UCSD-AML1 (cell line): ENCODE measurements around the gene TEF.
"Not testable (repeated sequence)": the region's sequence is repeated elsewhere in the genome, so short reads cannot be mapped to it uniquely, and the experiment has no call there.

Experiments
- DNase-seq: peaks from one replicate; lab custom pipeline; 2025; ENCODE audit not compliant: unreplicated experiment; lab: John Stamatoyannopoulos, UW

Gene TEF

DNA sequence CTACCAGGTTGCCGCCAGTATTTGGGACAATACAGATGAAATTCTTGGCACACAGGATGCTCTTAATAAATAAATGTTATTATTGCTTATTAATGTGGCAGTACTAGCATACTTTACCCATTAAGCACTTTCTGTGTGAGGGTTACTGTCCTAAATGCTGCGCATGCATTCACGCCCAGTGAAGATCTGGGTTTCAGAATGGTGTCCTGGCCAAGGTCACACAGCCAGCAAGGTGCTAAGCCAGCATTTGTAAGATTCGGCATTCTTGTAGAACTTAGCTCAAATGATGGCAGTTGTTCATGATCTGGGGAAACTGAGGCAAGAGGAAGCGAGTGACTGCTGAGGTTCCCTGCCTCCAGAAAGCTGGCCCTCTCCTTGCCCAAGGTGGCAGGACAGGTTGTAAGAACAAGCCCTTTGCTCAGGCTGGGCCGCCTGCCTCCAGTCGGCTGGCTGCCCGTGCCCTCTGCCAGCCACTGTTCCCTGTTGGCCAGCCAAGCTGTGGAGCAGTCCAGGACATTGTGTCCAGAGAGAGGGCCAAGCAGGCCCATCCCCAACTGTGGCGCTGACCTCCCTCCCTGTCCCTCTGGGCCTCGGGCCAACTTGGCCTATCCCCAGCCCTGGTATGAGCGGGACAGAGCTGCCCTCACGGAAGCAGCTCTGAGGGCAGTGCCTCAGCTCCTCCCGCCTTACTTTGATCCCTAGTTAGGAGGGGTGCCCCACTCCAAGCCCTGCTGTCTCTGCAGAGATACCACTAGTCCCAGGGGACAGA, 36.1 kb downstream of the TEF start:
- DNase-seq, result no peak

DNA sequence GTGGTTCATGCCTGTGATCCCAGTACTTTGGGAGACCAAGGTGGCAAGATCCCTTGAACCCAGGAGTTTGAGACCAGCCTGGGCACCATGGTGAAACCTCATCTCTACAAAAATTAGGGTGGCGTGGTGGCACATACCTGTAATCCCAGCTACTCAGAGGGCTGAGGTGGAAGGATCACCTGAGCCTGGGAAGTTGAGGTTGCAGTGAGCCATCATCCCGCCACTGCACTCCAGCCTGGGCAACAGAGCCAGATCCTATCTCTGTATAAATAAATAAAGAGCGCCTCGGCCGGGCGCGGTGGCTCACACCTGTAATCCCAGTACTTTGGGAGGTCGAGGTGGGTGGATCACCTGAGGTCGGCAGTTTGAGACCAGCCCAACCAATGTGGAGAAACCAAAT, 37.0 kb downstream of the TEF start:
- DNase-seq, result no peak

DNA sequence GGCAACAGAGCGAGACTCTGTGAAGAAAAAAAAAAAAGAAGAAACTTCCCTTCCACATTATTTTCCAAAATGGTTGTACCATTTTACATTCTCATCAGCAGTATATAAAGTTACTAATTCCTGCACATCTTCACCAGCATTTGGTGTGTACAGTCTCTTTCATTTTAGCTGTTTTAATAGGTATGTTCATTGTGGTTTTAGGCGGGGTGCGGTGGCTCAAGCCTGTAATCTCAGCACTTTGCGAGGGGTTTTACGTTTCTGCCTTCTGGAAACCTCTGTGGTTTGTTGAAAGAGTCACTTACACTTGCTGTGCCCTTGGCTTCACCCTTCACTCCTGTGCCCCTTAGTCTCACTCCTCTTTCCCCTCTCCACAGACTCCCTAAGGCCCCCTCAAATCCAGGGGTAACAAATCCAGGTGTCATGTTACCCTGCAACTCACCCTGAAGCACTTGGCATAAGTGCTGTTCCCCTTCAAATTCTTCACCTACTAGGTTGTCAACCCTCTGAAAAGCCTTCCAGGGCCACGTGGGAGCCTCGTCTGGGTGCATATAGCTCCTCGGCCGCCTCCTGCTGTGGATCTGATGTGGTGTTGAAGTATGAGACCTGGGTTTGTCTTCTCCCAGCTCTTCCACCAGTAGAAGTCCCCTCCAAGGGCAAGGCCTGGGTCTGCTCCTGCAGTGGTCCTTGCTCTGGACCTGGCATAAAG, 44.1 kb downstream of the TEF start:
- DNase-seq, result no peak

DNA sequence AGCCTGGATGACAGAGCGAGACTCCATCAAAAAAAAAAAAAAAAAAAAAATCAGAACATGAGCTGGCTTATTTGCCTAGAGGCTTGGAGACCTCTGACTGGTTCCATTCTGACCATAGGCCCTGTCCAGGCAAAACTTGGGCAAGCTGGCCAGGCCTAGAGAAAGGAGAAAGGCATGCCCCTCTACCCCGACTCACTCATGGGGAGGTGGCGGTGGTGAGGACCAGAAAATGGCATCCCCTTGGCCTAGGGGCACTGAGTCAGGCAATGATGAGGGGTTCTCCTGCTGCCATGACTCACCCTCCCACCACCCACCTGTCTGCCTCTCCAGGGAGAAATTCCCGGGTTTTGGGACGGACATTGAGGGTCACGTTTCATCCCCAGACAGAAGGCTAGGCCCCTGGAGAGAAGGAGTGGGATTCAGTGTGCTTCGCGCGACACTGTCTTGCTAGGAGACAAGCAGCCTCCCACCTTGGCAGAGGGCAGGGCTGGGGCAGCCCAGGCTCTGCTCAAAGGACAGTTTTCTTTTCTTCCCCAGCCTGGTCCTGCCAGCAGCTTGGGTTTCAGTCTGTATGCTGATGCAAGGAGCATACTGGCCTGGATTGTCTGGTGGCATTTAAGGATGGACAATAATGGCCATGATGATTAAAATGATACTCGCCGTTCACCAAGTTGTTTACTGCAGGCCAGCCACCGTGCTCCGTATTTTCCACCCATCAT, 47.6 kb downstream of the TEF start:
- no peak for DNase-seq

DNA sequence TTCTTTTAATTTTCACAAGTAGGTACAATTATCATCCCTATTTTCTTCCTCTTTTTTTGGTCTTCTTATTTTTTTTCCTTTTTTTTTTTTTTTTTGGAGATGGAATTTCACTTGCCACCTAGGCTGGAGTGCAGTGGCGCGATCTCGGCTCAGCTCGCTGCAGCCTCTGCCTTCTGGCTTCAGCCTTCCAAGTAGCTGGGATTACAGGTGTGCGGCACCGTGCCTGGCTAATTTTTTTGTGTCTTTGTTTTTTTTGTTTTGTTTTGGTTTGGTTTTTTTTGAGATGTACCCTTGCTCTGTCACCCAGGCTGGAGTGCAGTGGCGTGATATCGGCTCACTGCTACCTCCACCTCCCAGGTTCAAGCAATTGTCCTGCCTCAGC, 48.2 kb downstream of the TEF start:
- no peak for DNase-seq

DNA sequence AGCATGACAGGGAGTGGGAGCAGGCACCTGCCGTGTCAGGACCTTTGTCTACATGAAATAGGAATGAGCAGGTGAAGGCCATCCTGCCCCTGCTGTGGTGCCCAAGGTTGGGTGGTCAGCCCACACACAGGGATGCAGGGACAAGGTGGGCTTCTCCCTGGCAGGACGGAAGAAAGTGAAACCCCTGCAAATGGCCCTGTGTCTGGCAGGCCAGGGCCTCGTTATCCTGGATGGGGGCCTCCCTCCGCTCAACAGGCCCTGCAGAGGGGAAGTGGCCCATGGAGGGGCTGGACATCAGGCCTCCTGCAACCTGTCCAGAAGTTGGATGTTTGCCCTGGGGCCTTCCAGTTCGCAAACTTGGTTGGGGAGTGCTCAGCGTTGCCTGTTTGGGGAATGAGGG, 49.9 kb downstream of the TEF start:
- DNase-seq, result no peak

DNA sequence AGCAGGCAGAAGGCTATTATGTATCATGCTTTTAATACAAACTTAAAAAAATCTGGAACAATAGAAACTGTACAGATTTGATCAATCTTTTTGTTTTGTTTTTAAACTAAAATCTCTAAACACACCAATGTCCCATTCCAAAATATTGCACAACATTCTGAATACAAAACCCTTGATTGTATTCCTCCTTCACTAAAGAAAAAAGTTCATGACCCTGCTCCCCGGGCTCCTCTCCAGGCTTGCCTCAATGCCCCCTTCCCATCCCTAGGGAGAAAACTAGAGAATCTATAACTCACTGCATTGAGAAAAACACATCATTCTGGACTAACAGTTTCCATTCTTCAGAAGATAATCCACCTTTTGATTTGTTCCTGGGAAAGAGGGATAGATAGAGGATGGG, 51.7 kb downstream of the TEF start:
- DNase-seq, result not testable (repeated sequence)

DNA sequence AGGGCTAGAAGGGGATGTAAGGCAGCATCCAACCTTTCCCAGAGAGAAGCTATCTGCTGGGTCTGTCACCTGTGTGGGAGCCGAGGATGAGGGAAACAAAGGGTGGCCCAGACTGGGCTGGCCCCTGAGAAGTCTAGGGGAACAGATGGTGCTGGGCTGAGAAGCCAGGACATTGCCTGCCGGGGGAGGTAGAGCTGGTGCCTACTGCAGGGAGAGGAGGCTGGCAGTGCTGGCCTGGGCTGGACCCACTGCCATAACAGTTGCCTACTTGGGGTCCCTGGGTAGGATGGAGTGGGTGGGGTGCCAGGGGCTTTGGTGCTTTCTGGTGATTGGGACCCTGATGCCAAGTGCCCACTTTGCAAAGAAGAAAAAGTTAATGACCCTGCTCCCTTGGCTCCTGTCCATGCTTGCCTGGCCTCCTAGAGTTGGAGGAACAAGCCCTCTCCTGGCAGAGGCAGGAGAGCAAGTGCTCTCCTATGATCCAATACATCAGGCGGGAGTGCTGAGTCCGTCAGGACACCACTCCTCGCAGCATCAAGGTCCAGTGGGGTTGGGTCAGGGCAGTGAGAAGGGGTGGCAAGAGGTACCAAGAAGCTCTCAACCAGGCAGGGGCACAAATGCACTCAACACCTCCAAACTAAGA, 52.7 kb downstream of the TEF start:
- not testable (repeated sequence) for DNase-seq

DNA sequence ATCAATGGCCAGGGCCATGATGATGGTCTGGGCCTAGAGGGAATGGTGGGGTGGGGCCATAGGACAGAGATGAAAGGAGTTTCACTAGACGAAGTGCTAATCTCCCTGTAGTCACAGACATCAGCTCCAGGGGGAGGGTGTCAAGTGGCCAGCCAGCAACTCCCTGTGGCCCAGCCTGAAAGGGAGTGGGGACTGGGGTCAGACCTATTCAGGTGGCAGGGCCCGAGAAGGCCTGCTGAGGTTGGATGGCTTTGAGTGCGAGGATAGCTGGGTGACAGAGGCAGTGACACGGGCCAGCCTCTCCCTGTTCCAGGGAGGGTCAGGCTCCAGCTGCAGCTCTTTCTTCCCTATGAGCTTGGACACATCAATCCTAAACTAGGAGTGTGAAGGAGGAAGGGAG, 53.8 kb downstream of the TEF start:
- DNase-seq, result no peak

DNA sequence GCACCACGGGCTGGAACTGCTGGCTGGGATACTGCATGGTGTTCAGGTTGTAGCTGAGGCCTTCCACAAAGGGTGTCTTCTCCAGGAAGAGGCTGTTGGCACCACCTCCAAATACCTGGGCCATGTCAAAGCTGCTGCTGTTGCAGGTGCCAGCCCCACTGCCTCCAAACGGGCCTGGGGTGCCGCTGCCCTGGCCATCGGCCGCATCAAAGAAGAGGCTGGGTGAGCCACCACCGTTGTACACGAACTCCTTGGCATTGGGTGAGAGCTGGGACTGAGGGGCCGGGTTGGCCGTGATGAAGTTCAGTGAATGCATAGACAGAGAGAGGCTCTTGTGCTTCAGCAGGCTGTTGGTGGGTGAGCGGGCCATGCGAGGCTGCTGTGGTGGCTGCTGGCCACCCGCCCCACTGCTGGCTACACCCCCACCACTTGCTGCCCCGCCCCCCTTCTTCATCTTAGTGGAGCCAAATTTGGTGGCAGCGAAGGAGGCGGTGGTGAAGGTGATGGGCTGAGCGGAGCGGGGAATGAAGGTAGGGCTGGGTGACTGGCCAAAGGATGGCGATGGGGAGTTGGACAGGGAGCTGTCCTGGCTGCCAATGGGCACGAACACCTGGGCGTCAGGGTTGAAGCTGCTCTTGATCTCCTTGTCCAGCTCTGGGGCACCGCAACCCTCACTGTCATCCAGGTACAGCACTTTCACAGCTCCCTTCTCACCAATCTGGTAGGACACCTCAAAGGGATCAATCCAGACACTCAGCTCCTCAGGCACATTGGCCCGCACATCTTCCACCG, 54.8 kb downstream of the TEF start:
- DNase-seq, result no peak

DNA sequence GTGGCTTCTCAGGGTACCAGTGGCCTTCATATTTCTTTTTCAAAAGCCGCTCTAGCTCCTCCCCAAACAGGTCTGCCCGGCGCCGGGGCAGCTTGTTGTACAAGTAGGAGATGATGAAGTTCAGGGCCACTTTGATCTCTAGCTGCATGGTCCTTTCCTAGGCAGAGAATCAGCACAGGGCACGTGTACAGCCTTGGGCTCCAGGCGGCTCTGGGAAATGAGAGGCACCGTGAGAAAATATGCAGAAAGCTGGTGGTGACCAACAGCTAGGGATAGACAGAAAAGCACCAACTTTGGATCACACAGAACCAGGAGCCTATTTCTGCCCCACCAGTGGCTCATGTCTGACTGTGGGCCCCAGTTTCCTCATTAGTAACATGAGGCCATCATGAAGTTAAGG, 55.5 kb downstream of the TEF start:
- no peak for DNase-seq

DNA sequence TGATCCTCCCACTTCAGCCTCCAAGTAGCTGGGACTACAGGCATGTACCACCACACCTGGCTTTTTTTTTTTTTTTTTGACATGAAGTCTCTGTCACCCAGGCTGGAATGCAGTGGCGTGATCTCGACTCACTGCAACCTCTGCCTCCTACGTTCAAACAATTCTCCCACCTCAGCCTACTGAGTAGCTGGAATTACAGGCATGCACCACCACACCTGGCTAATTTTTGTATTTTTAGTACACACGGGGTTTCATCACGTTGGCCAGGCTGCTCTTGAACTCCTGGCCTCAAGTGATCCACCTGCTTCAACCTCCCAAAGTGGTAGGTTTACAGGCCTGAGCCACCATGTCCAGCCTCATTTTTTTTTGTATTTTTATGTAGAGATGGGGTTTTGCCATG, 58.8 kb downstream of the TEF start:
- not testable (repeated sequence) for DNase-seq

DNA sequence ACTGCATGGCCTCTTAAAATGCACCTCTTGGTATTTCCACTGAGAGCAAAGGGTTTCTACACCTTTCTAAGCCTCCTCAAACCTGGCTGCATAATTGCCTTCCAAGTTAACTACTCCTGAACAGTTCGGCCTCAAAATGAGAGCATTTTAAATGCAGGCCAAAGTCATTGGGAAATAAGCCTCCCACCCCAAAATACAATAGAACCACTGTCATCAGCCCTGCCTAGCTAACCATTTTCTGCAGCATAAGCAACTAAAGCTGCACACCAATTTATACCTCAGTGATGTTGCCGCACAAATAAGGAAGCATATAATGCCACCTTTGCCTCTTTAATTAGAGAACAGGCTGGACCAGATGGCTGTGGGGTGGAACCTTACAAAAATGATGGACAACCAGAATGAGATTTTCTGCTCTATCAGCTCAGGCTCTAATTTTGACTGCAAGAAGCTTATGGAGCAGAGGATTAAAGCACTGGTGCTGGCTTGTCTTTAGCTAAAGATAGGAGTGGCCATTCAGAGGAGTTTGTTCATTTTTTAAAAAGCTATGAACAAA, 60.6 kb downstream of the TEF start:
- DNase-seq, result no peak

DNA sequence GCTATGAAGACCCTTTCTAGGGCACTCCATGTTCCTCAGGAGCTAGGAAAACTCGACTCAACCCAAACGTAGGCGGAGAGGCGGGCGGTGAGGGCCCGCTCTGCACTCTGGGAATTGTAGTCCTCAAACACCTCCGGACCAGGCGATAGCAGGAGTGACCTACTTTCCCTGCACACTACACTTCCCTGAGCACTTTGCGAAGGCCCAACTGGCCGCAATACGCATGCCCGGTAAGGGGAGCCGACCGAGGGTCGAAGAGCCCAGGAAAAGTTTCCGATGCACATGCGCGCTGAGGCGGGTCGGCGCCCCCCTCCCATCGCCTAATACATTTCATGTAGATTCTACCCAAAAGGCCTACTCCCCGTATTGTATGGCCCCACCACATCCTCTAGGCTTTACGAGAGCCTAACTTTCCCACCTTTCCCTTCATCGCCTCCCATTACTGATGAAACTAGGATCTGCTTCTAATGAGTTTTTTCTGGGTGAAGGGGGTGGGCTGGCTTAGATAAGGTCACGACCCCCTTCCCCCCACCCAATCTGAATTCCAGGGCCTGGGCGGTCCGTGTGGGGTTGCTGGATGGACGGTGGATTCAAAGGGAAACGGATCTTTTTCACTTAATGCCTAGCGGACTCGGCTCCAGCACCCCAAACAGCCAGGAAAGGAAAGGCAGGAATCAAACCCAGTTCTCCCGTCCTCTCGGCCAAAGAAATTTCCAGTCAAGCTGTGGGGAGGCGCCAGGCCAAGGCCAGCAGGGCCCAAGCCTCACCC, 62.8 kb downstream of the TEF start:
- peak; percentile 97 for DNase-seq

DNA sequence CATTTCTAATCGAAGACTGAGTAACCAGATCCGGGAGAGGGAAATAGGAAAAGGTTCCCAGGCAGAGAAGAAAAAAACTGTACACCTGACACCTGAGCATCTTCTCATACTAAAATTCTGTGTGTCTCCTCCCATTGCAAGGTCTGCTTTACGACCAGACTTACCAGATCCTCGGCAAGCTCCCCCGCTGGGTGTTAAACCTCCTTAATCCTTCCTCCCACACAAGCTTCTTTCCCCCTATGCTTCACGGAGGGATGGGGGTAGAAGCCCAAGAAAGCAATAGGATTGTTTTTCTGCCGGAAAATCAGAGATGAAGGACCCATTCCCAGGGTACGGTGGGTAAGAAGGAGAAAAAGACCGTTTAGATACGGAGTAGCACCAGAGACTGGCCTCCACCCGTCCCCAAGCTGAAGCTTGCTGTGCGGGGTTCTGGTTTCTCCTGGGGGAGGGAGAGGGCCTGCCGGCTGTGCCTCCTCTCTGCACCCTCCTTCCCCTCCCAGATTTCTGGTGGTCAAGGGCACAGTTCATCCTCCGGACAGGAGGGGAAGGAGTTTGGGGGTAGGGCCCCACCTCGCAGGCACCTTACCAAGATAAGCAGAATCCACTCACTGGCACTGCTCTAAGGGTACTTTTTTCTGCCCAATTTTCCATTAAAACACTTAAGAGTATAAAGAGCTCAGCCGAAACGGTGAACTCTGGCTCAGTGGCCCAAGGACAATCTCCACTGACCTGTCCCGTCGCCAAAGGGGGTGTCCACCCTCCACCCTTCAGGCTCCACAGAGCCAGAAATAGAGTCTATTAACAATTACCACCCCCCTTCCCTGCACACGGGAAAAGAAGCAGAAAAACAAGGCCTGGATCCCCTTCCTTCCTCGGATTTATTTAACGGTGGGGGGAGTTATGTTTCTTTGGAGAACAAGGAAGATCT, 63.7 kb downstream of the TEF start:
- peak; percentile 32 for DNase-seq

DNA sequence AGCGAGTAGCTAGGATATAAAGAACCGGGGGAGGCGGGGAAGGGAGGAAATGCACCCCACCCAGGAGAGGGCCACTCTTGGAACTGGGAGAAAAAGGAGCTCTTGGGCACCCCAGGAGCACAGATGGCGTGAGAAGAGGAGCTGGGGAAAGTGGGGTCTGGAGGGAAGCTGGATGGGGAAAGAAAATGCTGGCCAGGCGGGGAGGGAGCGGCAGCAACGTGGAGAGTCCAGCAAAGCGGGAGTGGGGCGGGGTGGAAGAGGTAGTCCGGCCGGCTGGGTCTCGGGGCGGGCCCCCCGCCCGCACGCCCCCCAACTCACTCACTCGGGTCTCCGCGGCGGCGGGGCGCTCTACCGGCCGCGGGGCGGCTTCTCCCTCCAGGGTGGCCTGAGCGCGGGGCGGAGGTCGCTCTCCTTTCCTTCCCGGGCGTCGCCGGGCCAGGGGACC, 64.3 kb downstream of the TEF start:
- peak; percentile 41 for DNase-seq

DNA sequence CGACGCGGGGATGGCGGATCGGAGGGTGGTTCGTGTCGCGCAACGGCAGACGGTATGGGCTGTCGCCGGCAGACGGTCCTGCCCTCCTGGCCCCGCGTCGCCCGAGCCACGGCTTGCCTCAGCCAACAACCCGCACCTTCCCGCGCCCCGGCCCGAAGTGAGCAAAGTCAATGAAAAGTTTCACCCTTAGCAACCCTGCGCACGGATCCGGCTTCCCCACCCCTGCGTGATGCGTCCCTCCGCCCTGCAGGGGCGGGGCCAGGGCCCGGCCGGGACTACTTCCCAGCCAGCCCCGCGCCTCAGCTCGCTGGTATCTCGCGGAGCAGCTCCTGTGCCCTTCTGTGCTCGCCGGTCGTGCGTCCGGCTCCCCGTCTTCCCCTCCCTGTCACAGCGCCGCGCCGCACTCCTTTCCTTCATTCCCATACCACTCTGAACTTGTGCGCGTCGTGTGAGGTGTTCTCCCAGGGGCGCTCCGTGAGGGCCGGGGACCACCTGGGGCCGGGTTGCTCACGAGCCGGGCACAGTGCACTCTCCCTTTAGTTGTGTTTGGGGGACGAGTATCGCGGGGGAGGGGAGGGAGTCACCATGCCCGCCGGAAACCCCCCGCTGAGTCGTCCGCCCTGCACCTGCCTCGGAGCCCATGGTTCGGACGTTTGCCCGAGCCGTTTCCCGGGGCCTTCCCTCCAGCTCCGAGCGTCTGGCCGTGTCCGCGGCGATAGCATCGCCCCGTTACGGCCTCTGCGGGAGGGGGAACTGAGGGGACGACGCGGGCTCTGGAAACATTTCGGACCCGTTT, 65.1 kb downstream of the TEF start, which contains the start of gene TOB2:
Gene TOB2, minus strand, starts transcription at position 163 of the 796 bp plus-strand sequence. CDS start 9,456 bp downstream, outside the sequence.
- DNase-seq, result peak; percentile 95
